GM23248 (cell line): ENCODE data around the gene MAGI1.

Experiments
- EZH2 ChIP-seq: fragments of 200-600 bp; sonication (generic); IDR thresholded peaks from 2 replicates; pipeline ENCODE4 v1.6.1; 2018; ENCODE audit warnings: antibody characterized with exemption, mild to moderate bottlenecking; ENCODE audit not compliant: insufficient read depth, poor library complexity, severe bottlenecking
- EZH2phosphoT487 ChIP-seq: fragments of 200-600 bp; sonication (generic); IDR thresholded peaks from 2 replicates; pipeline ENCODE4 v1.6.1; 2018; ENCODE audit warnings: antibody characterized with exemption, moderate library complexity, mild to moderate bottlenecking, low read depth; ENCODE audit not compliant: insufficient read depth

- TF ChIP-seq EZH2 (no peak), EZH2phosphoT487 (no peak)
Measured at GRCh38 chr3:66015841-66016240, 22.9 kb downstream of the MAGI1 start.
